NOMO-1 treated with DMSO at 0.1 percent for 48 hours (cell line): ENCODE data around the gene KIF12.

Source experiments
- DNase-seq: peaks from one replicate; lab custom pipeline; 2025; ENCODE audit not compliant: unreplicated experiment; lab: John Stamatoyannopoulos, UW

KIF12 gene

GRCh38 chr9:114107286-114108001 lies 8.4 kb upstream of the KIF12 start:
- DNase-seq: no peak

GRCh38 chr9:114105236-114105635 lies 6.1 kb upstream of the KIF12 start:
- no peak for DNase-seq

- no peak for DNase-seq
Observed at GRCh38 chr9:114102484-114102883, 3.4 kb upstream of the KIF12 start.

GRCh38 chr9:114100536-114100935 lies 1.4 kb upstream of the KIF12 start:
- no peak for DNase-seq

- no peak for DNase-seq
Observed at GRCh38 chr9:114099669-114100270, 678 bp upstream of the KIF12 start.

GRCh38 chr9:114098021-114098935 lies 814 bp downstream of the KIF12 start:
- no peak for DNase-seq

- no peak for DNase-seq
Observed at GRCh38 chr9:114097613-114098020, 1.5 kb downstream of the KIF12 start.

- DNase-seq: no peak
Observed at GRCh38 chr9:114096866-114097612, 2.1 kb downstream of the KIF12 start.

GRCh38 chr9:114096041-114096511 lies 3.0 kb downstream of the KIF12 start:
- no peak for DNase-seq

GRCh38 chr9:114094971-114095370 lies 4.1 kb downstream of the KIF12 start:
- no peak for DNase-seq

GRCh38 chr9:114093761-114094505 lies 5.2 kb downstream of the KIF12 start:
- no peak for DNase-seq

- no peak for DNase-seq
Observed at GRCh38 chr9:114093031-114093471, 6.0 kb downstream of the KIF12 start.

- DNase-seq: no peak
Observed at GRCh38 chr9:114092336-114092735, 6.8 kb downstream of the KIF12 start.

GRCh38 chr9:114091711-114092110 lies 7.4 kb downstream of the KIF12 start:
- DNase-seq: no peak

GRCh38 chr9:114090798-114091197 lies 8.3 kb downstream of the KIF12 start:
- DNase-seq: no peak

- DNase-seq: no peak
Observed at GRCh38 chr9:114089206-114089840, 9.8 kb downstream of the KIF12 start.

- no peak for DNase-seq
Observed at GRCh38 chr9:114088571-114089170, 10.4 kb downstream of the KIF12 start.

- DNase-seq: no peak
Observed at GRCh38 chr9:114087721-114088120, 11.4 kb downstream of the KIF12 start.

- no peak for DNase-seq
Observed at GRCh38 chr9:114086607-114087006, 12.5 kb downstream of the KIF12 start.
